ENCODE data around the gene IDUA. TPM values are rescaled to one million over a fixed set of nuclear protein-coding genes. Genes with fewer than 3 reads are reported as not detected.
"Not testable (repeated sequence)": the region's sequence is repeated elsewhere in the genome, so short reads cannot be mapped to it uniquely, and the experiment has no call there.

The IDUA gene
- total RNA-seq, 1 experiment from 2014 or later: 15.8 TPM

DNA sequence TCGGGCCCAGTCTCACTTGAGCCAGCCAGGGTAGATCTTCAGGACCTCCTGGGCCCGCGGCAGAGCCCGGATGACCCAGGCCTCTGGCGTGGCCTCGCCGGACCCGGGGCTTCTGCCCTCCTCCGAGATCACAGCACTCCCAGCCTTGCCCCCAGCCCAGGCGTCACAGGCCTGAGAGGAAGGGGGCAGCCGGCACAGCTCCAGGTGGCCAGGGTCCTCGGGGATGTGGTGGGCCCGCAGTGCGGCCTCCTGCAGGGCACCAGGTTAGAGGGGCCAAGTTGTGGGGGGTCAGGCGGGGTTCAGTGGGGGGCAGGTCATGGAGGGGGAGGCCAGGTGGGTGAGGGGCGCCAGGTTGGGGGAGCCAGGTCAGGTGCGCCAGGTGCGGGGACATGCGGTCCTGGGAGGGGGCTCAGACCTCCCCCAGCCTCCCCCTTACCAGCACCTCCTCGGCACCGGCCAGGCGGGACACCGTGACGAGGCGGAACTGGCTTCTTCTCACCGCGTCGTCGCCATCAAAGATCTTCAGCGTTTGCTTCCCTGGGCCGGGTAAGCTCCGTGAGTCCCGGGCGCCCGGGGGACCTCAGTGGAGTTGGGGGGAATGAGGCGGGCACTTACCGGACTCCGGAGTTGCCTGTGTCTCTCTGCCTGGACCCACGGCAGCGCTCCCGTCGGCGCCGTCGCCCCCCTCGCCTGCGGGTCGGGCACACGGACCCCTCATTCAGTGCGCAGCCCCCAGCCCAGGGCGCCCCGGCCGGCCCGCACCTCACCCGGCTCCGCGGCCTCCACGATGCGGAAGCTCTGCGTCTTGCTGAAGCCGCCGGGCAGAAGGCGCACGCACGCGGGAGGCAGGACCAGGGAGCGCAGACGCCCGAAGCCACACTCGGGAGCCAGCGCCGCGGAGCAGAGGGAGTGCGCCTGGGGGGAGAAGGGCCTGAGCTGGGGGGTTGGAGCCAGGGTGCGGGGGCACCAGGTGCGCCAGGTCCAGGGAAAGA, 19.4 kb upstream of the IDUA start:
- DNase-seq (ENCODE audit: low read depth): no peak

DNA sequence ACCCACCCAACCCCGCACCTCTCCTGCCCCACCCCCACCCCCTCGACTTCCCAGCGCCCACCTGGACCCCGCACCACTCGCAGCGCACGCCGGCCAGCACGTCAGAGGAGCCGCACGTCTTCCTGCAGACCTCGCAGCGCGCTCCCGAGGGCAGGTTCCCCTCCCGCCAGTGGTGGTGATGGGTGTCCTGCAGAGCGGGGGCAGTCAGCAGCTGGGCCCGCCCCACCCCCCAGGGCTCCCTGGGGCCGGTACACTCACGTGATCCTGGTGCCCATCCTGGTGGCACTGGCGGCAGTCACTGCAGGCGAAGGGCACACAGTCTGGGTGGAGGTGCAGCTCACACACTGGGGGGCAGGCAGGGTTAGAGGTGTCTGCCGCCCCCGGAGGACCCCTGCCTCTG, 18.6 kb upstream of the IDUA start:
- DNase-seq (ENCODE audit: low read depth): no peak

DNA sequence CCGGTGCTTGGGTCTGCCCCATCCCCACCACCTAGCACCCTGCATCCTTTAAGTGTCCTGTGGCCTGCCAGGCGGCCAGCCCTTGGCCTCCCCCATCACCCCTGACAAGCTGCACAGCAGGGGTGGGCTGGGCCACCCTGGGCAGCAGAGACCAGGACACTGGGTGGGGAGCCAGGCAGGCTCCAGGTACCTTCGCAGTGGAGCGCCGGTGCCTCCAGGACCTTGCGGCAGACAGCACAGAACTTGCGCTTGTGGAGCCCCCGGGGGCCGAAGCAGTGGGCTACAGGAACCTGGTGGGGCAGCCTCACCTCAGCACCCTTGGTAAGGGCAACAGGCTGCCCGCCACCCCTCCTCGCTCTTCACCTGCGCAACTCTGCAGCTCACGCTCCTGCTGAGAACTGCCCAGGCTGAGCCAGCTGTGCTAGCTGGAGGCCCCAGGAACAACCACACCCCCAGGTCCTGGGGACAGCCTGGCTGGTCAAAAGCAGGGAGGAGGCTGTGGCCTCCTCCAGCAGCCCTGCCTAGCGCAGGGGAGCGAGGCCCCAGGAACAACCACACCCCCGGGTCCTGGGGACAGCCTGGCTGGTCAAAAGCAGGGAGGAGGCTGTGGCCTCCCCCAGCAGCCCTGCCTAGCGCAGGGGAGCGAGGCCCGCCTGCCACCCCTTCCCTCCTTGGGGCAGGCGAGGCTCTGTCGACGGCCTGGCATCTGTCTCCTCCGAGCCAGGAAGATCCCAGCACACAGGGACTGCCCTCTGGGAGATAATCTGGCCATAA, 18.0 kb upstream of the IDUA start:
- no peak for DNase-seq (ENCODE audit: low read depth)

DNA sequence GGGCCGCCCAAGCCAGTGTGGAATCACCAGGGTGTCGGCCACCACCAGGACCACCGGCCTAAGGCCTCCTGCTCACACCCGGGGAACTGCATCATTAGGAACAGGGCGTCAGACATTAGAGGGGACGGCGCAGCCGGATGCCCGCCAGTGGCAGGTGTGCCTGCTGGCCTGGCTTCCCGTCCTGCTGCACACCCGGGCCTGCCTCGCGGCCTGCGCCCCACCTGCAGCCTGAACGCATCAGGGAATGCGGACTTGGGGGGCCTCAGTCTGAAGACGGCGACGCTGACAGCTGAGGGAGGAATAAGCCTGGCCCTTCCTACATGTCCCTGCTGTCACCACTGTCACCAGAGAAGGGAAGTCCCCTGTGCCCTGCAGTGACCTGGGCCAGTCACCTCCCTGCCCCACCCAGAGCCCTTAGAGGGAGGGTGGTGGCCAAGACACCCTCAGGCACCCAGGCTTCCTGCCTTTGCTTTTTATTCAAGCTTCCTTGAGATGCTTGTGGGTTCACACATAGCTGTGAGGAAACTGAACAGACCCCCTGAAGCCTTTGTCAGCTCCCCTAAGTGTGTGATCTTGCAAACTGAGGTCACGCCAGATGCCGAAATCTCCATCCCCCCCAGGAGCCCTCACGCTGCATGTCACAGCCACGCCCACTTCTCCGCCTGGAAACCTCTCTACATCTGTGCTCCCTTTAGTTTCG, 16.6 kb upstream of the IDUA start:
- no peak for DNase-seq (ENCODE audit: low read depth)

DNA sequence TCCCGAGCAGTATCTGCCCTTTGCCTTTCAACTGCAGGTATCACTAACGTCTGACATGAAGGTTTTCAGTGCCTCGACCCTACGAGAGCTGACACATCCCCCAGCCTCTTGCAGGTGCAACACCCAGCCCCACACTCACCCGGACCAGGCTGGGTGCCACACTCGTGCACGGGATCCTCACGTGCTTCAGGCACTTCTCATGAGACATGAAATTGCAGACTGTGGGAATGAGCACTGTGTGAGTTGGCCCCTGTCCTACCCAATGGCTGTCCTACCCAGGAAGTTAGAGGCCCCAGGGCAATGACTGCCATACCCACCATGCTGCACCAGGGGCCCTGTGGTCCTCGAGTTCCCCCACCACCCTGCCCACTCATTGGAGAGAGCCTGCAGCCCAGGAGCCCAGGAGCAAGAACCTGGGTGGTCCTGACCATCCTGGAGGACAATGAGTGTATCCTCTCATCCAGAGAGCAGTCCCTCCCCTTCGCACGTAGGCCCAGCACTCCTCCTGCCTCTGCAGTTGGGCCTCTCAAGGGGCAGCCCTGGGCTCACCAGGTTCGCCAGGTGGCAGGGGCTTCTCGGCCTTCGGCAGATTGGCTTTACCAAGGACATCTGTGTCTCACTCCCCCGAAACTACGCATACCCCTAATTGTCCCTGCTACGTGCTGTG, 15.9 kb upstream of the IDUA start:
- no peak for DNase-seq (ENCODE audit: low read depth)

DNA sequence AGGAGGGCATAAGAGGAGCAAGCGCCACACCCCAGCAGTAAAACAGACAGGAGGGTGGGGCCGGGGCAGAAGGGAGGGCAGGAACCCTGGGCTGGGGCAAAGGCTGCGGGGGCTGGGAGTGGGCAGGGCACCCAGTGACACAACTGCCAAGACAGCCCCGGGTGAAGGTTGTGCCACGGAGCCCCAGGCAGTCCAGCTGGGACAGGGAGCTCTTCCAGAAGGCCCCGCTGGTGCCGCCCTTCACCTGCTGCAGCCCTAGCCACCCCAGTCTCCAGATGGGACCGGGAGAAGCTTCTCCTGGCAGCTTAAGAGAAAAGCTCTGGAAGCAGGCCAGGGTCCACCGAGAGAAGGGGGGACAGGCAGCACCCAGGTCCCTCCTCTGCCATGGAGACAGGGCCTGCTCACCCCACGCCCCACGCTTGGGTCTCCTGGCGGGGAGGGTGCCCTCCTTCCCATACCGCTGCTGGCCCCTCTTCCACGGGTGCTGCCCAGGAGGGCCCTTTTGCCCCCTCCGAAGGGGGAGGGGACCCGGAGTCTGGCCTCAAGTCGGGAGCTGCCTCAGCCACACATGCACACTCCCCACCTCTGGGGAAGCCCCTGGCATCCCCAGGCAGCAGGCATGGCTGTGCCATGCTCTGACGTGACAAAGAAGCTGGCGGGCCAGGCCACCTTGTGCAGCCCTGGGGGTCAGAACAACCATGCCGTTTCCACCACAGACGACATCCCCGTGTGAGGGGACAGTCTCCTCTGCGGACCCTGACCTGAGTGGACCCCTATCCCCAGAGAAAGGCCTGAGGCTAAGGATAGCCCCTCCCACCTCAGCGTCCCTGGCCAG, 15.0 kb upstream of the IDUA start:
- DNase-seq (ENCODE audit: low read depth): no peak

DNA sequence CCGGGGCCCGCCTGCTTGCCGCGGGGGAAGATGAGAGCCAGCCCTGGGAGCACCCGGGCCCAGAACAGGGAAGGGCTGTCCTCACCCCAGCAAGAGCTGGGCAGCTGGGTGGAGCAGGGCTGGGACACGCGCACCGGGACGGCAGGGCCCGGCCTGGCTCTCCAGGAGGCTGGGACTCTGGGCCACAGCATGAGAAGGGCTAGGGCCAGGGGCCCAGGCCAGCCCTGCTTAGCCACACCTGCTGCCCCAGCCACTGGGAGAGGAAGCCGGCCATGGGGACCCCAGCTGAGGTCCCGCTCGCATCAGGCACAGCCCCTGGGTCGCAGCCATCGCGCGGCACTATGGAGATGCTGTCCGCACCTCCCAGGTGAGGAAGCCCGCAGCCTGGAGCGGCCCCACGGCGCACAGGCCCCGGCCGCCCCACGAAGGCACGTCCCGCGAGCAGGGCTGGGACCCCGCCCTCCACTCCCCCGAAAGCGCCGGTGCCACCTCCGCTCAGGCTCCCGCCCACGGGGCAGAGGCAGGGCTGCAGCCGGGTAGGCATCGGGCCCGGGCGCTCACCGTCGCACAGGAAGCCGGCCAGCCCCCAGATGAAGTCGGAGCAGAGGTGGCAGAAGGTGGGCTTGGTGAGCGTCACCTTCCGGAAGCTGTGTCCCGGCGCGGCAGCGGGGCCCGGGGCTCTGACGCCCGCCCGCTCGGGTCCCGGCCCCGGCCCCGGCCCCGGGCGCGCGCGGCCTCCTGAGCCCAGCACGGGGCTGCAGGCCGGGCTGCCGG, 14.0 kb upstream of the IDUA start:
- DNase-seq (ENCODE audit: low read depth): peak; percentile 11

DNA sequence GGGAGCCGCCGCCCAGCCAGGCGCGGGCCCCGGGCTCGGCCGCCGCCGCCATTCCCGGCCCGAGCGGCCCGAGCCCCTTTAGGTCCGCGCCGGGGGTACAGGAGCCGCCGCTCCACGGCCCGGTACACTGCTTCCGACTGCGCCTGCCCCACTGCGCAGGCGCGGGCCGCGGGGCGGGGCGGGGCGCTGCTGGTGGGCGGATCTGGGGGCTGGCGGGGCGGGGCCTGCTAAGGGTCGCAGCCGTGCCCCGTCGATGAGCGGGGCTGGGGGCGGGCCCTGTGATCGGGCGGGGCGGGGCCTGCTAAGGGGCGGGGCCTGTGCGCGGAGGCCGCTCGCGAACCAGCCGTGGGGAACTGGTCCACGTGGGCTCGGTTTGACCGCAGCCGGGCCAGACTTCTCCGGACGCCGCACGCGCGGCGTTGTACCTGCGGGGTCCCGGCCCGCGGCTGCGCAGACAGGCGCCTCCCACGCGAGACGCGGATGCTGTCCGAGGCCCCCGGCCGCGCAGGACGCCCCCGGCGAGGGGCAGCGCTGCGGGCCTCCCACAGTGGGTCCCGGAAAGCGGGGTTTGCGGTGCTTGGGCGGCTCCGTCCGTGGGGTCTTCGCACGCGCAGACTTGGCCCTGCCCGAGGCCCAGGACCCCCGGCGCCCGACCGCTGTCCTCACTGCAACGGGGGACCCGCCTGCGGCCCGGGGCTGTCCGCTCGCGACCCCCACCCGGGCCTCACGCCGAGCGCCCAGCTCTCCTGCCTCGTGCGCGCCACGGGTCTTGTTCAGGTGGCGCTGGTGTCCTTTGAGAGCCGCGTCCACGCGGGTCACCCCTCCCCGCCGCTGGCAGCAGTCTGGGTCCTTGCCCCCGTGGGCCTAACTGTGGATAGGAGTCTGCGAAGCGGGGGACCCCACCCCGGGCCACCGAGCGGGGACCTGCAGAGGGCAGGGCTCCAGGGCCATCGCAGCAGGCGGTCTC, 13.1 kb upstream of the IDUA start, which contains the start of gene DGKQ:
DGKQ (minus strand) TSS at position 139 of the 967 bp plus-strand sequence; CDS start at position 52, 87 bp downstream.
- peak; percentile 74 for DNase-seq (ENCODE audit: low read depth)

DNA sequence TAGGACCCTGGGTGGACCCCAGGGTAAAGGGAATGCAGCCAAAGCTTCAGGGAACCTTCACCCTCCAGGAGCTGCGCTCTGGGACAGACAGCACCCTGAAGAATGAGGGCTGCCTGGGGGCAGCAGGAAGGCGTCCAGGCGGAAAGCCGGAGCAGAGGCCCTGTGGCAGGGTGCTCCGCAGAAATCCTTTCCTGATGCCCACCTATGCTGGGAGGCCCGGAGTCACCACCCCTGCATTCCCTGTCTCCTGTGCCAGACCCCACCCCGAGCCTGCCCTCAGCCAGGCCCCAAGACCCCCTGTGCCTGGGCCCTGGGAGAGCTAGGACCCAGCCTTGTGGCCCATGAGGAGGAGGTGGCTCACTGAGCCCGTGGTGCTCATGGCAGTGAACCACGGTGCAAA, 12.2 kb upstream of the IDUA start:
- no peak for DNase-seq (ENCODE audit: low read depth)

DNA sequence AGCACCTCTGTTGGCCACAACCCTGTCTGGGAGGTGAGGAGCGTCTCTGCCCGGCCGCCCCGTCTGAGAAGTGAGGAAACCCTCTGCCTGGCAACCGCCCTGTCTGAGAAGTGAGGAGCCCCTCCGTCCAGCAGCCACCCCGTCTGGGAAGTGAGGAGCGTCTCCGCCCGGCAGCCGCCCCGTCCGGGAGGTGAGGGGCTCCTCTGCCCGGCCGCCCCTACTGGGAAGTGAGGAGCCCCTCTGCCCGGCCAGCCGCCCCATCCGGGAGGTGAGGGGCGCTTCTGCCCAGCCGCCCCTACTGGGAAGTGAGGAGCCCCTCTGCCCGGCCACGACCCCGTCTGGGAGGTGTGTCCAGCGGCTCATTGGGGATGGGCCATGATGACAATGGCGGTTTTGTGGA, 10.8 kb upstream of the IDUA start:
- not testable (repeated sequence) for DNase-seq (ENCODE audit: low read depth)

DNA sequence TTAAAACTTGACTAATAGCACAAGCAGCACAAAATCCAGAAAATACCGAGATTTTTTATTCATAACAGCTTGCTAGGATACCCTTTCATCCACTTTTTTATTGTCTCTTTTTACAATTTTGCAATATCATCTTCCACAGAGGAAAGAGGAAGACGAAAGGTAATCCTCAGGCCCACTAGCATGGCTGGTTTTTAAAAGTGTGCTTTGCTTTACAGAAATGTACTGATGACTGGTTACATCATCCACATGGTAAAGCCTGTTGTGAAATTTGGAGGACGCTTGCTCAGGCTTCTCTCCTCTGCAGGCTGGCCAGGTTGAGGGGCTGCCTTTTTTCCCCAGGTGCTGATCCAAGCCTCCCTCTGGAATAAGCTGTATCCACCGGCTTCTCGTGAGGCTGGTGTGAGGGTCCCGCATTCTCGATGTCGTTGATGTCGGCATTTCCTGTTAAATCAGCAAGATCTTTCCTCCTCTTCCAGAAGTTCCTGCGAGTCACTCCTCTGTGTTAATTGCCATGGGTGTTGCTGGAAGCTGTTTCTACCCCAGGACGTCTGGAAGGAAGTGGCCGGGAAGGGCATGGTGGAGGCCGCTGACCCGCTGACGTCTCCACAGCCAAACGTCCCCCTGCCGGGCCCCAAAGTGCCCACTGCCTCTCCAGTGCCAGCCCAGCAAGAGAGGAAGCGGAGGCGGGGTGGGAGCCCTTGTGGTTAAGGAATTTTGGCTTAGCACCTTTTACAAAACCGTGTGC, 7.7 kb upstream of the IDUA start:
- no peak for DNase-seq (ENCODE audit: low read depth)

DNA sequence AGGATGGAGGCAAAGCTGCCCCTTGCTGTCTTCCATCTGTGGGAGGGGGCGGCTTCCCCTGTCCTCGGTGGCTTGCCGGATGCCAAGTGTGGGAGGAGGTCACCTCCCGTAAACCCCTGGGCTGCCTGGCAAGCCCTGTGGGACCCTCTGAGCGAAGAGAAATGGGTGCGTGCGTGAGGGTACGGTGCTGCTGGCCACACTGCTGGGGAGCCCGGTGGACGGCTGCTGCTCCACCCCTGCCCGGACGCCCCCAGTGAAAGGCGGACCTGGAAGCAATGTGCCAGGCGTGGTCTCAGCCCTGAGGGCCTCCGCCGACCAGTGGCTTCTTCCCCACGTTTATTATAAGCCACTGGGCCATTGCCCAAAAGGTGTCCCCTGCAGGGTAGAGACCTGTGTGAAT, 4.6 kb upstream of the IDUA start:
- DNase-seq (ENCODE audit: low read depth): no peak

DNA sequence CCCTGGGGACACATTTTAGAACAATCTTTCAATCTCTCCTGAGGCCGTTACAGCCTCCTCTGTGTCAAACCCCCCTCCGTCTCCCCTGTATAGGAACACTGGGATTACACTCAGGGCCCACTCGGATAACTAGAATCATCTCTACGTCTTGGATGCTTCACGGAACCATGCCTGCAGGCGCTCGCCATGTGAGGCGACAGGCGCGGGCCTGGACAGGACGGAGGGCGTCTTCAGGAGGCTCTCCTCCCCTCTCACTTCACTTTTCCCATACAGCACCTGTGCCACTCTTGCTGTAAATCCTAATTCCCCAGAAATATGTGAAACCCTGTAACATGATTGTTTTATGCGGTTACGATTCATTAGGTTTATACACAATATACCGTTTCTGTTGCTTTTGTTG, 4.0 kb upstream of the IDUA start:
- DNase-seq (ENCODE audit: low read depth): no peak

DNA sequence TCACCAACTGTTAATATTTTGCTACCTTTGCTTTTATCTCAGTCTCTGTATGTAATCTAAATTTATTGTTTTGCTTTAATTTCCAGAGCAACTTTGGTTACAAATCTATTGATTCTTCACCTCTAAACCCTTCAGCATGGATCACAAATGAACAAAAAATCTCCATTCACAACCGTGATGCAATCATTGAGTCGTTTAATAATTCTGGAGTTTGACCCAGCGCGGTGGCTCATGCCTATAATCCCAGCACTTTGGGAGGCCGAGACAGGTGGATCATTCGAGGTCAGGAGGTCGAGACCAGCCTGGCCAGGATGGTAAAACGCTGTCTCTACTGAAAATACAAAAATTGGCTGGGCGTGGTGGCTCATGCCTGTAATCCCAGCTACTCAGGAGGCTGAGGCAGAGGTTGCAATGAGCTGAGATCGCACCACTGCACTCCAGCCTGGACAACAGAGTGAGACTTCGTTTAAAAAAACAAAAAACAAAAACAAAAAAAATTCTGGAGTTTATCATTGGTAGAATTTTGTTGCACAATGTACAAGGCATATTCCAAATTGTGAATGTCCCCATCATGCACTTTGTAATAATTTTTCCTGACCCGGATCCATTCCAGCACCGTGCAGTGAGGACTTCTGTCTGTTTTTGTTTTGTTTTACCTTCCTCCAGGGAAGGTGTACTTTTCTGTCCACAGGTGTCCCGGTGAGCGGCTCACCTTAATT, 2.3 kb upstream of the IDUA start:
- no peak for DNase-seq (ENCODE audit: low read depth)

DNA sequence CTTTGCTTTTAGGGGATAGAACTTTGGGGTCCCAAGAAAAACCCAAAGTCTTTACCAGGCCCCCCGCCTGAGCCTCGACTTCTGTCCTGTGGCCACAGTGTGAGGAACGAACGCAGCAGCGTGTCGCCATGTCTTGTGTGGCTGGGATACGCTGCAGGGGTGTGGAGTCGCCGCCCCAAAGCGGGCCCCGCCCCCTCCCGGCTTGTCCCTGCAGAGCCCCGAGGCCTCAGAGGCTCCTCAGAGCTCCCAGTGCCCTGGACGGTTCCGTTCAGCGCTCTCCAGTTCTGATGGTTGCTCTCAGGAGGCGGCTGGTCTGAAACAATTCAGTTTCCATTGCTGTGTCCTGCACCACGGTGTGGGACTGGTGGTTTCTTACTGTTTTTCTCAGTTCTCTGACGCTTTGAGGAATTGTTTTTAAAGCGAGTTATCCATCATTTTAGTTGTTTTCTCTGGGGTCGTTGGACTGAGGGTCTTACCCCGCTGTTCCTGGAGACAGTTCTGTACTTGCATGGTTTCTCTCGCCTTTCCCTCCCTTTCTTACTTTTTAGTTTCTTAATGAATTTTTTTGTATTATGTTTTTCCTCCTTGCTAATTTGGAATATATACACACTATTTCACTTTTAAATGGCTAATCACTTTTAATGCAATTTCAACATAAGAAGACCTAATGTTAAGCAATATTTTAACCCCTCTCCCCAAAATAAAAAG, 1.6 kb upstream of the IDUA start:
- no peak for DNase-seq (ENCODE audit: low read depth)

DNA sequence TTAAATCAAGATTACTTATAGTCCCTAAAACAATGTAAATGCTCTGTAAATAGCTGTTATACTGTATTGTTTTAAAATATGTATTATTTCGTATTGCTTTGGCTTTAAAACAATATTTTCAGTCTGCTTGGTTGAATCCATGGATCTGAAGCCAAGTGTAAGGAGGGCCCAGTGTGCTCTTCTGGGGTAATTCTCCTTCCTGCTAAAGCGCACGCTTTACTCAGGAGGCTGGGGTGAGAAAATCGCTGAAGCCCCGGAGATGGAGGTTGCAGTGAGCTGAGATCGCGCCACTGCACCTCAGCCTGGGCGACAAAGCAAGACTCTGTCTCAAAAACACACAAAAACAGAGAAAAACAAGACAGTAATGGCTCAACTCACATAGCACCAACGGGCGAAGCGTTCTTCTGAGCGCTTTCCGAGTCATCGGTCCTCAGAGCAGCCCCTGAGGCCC, 391 bp upstream of the IDUA start:
- no peak for DNase-seq (ENCODE audit: low read depth)

All from LHCN-M2 (cell line).